GM12878 (cell line): ENCODE measurements around the gene MGMT. TPM values are rescaled to one million over a fixed set of nuclear protein-coding genes. Genes with fewer than 3 reads are reported as not detected.

Experiments used
- ATAC-seq: fragments of 200-7000 bp; cut with Tn5 transposase; 3 replicates; pipeline ENCODE4 v1.9.1; 2020; ENCODE audit warnings: mild to moderate bottlenecking, moderate library complexity
- BruUV-seq: library from RNA; stranded (reverse); fragments of 400-500 nt; replicated peaks from 2 replicates; lab custom pipeline; 2021; lab: Mats Ljungman, UMichigan
- CTCF ChIA-PET: fragments of 300-600 bp; sonication (Branson Sonifier 250); formaldehyde crosslinking; extraction: SDS; loops from one replicate; lab custom pipeline; 2021; ENCODE audit warnings: inconsistent platforms; lab: Yijun Ruan, JAX
- POLR2A ChIA-PET: fragments of 350-600 bp; formaldehyde crosslinking; extraction: SDS; loops from one replicate; lab custom pipeline; 2021; ENCODE audit warnings: inconsistent platforms; lab: Charles Lee
- RAD21 ChIA-PET: fragments of 300-600 bp; sonication (Branson Sonifier 250); formaldehyde crosslinking; loops from one replicate; lab custom pipeline; 2023; ENCODE audit warnings: antibody characterized with exemption; ENCODE audit not compliant: unreplicated experiment; lab: Charles Lee
- SMC1A ChIA-PET: fragments of 300-600 bp; sonication (Branson Sonifier 250); formaldehyde crosslinking; loops from one replicate; lab custom pipeline; 2023; ENCODE audit not compliant: unreplicated experiment, uncharacterized antibody; lab: Charles Lee
- DNase-seq: peaks from one replicate; pipeline ENCODE4 v3.0.0-alpha.2; 2011; ENCODE audit warnings: low read depth, low spot score
- FAIRE-seq: peaks from 3 replicates; lab custom pipeline; 2011; peaks lifted over from hg19 to GRCh38; lab: Jason Lieb, UNC
- H2AFZ ChIP-seq: 2 replicates; pipeline ENCODE4 v1.6.0; 2011; ENCODE audit warnings: low read depth, low read length, control low read depth; ENCODE audit not compliant: control insufficient read depth
- H3K27ac ChIP-seq: 2 replicates; pipeline ENCODE4 v1.5.1; 2011; ENCODE audit warnings: control low read depth; ENCODE audit not compliant: control insufficient read depth, insufficient read depth
- H3K27me3 ChIP-seq, 2 experiments: replicated peaks in 1 of 2; 2 replicates each; pipeline versions ENCODE4 v1.6.0 to v1.6.1; 2011; ENCODE audit warnings: low read length in 1 of 2; ENCODE audit not compliant: control insufficient read depth in 2 of 2, insufficient read depth in 2 of 2
- H3K36me3 ChIP-seq, 2 experiments: 2 replicates each; pipeline ENCODE4 v1.5.1; 2011; ENCODE audit warnings: low read length in 1 of 2; ENCODE audit not compliant: control insufficient read depth in 2 of 2, insufficient read depth in 2 of 2
- H3K4me1 ChIP-seq: 2 replicates; pipeline ENCODE4 v1.6.1; 2011; ENCODE audit warnings: mild to moderate bottlenecking, low read length, moderate library complexity, mixed read lengths; ENCODE audit not compliant: control insufficient read depth, insufficient read depth
- H3K4me2 ChIP-seq: 2 replicates; pipeline ENCODE4 v1.6.0; 2011; ENCODE audit warnings: control low read depth; ENCODE audit not compliant: control insufficient read depth, insufficient read depth
- H3K4me3 ChIP-seq: fragments of 200-600 bp; sonication (generic); 2 replicates; pipeline ENCODE4 v1.5.1; 2016
- H3K79me2 ChIP-seq: 2 replicates; pipeline ENCODE4 v1.6.0; 2011; ENCODE audit warnings: low read length; ENCODE audit not compliant: control insufficient read depth, insufficient read depth
- H3K9ac ChIP-seq: 2 replicates; pipeline ENCODE4 v1.8.0; 2011; ENCODE audit warnings: low read length, control low read depth, mixed read lengths; ENCODE audit not compliant: control insufficient read depth, insufficient read depth
- H3K9me3 ChIP-seq: replicated peaks from 3 replicates; pipeline ENCODE4 v1.5.1; 2011; ENCODE audit warnings: mild to moderate bottlenecking, low read length; ENCODE audit not compliant: control insufficient read depth, insufficient read depth
- H4K20me1 ChIP-seq: 2 replicates; pipeline ENCODE4 v1.6.0; 2011; ENCODE audit not compliant: control insufficient read depth, insufficient read depth
- HDAC2 ChIP-seq: fragments of 200-600 bp; sonication (generic); IDR thresholded peaks from 2 replicates; pipeline ENCODE4 v1.6.1; 2017
- MTA2 ChIP-seq: fragments of 450-650 bp; IDR thresholded peaks from 2 replicates; pipeline ENCODE4 v1.6.1; 2016; ENCODE audit warnings: low read depth, mild to moderate bottlenecking, moderate library complexity
- MYB ChIP-seq: fragments of 150-350 bp; IDR thresholded peaks from 2 replicates; pipeline ENCODE4 v1.6.1; 2014; ENCODE audit warnings: mild to moderate bottlenecking, low read depth, low read length, borderline replicate concordance
- RELB ChIP-seq: fragments of 450-650 bp; IDR thresholded peaks from 2 replicates; pipeline ENCODE4 v1.6.1; 2017; ENCODE audit warnings: low read depth, mild to moderate bottlenecking, moderate library complexity
- SREBF2 ChIP-seq: IDR thresholded peaks from 2 replicates; pipeline ENCODE4 v1.6.1; 2012; ENCODE audit warnings: mild to moderate bottlenecking, low read length
- TAF1 ChIP-seq: IDR thresholded peaks from 2 replicates; pipeline ENCODE4 v1.6.1; 2011; ENCODE audit warnings: mild to moderate bottlenecking, low read depth, low read length, borderline replicate concordance
- ZBTB33 ChIP-seq: fragments of 450-650 bp; IDR thresholded peaks from 2 replicates; pipeline ENCODE4 v1.6.1; 2017; ENCODE audit warnings: mild to moderate bottlenecking
- ZNF622 ChIP-seq: fragments of 450-650 bp; IDR thresholded peaks from 2 replicates; pipeline ENCODE4 v1.6.1; 2017; ENCODE audit warnings: mild to moderate bottlenecking, inconsistent platforms
- WGBS: methylation state at CpG from one replicate; pipeline ENCODE4 v1.1.6; 2016; ENCODE audit warnings: low lambda C conversion rate; ENCODE audit not compliant: insufficient replicate concordance, insufficient coverage; ENCODE audit errors: missing lambda C conversion rate; 5-methylcytosine and 5-hydroxymethylcytosine counted together
- in situ Hi-C: fragments of 300-500 bp; cut with MboI; formaldehyde crosslinking; loops from 9 replicates; pipeline ENCODE4 v1.14.3; 2018; ENCODE audit warnings: mixed read lengths
- intact Hi-C: fragments of 100-400 bp; cut with micrococcal nuclease; formaldehyde crosslinking; loops from one replicate; pipeline ENCODE4 v1.14.2; 2022; ENCODE audit not compliant: unreplicated experiment
- polyA plus RNA-seq, 11 experiments: library from polyadenylated mRNA; depleted of rRNA in 4 of 11; unstranded in 6 of 11; stranded (reverse) in 5 of 11; fragments of >200 nt; fragmentation: Nextera tagmentation in 4 of 11; fragmentation: Illumina TruSeq in 1 of 11; extraction: Ambion mirVana in 4 of 11; extraction: Trizol in 1 of 11; gene quantifications; 1 replicate in 1 of 11; 2 replicates in 10 of 11; pipeline versions ENCODE4 v1.2.1 to v1.2.3, GENCODE V29; 2011 to 2016; ENCODE audit warnings: inconsistent platforms in 2 of 11, missing spikeins in 2 of 11, low read depth in 1 of 11
- total RNA-seq, 4 experiments: library from RNA; depleted of rRNA in 3 of 4; stranded (reverse); fragments of >200 nt in 3 of 4; fragmentation: Illumina TruSeq in 1 of 4; extraction: Trizol in 1 of 4; gene quantifications; 2 replicates each; pipeline versions ENCODE4 v1.2.1 to v1.2.3, GENCODE V29; 2013 to 2021

The MGMT gene
- total and polyA plus RNA-seq, 10 of the 15 experiments (the other 5 are each of a cell fraction or from before 2014, with no cell fraction given) = 0.16 to 24.2 (median 13.3) TPM

DNA sequence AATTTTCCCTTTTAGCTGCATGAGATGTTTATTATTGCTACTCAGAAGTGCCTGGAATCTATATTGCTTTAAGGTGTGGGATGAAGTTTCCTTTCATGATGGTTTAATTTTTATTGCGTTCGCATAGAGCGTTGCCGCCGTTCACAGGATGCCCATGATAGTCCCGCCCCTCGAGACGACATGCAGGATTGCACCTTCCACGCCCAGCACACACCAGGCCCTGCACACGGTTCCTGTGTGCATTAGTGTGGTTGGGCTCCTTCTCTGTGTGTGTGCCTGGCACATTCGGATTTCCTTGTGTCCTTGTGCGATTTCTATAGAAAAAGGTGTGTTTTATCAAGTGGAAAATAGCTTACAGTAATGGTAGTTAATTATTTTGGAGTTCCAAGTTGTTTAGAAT lies 42.1 kb downstream of the MGMT start:
- Histone ChIP-seq H3K4me1 (no peaks in the 10 kb centered on the region), H3K36me3 (no peaks in the 10 kb centered on the region), H3K9ac (no peak overlapping the region), H3K79me2 (no peaks in the 10 kb centered on the region), H3K4me3 (no peak overlapping the region), H3K27me3 (no peaks in the 10 kb centered on the region), H3K9me3 (peaks cover 1% of the 10 kb centered on the region; the same call in 1 of the 3 replicates), H3K4me2 (no peak overlapping the region), H2AFZ (no peak overlapping the region), H4K20me1 (no peaks in the 10 kb centered on the region), H3K27ac (no peak overlapping the region)
- TF ChIP-seq SREBF2 = no peak
- no peak for TF ChIP-seq HDAC2
- no peak for TF ChIP-seq MTA2
- TF ChIP-seq MYB = no peak
- no peak for TF ChIP-seq RELB
- TF ChIP-seq TAF1 = no peak
- no peak for TF ChIP-seq ZNF622
- no peak for TF ChIP-seq ZBTB33
- no TSS peak for BruUV-seq
- no peak for FAIRE-seq
- POLR2A ChIA-PET = no interaction called here
- SMC1A ChIA-PET = no interaction called here
- in situ Hi-C loops (no loop called here), intact Hi-C loops (no loop called here)
- RAD21 ChIA-PET = no interaction called here
- 91% methylated on average over 12 of the region's 12 CpGs for WGBS
- no peak for ATAC-seq
- DNase-seq = no peak
- CTCF ChIA-PET = no interaction called here
